GM12873 (cell line): ENCODE results near the gene LONP1.
A peak's percentile ranks its signal among the peaks of the same experiment; 100 is the strongest.

ENCODE experiments used
- TF ChIP-seq, protein P1 (sequence below): IDR thresholded peaks from 2 replicates; pipeline ENCODE4 v1.5.1; 2012; ENCODE audit warnings: low read depth, mild to moderate bottlenecking, moderate library complexity, low read length, control low read depth; ENCODE audit not compliant: insufficient read depth; ENCODE audit errors: missing control alignments

The LONP1 gene

DNA sequence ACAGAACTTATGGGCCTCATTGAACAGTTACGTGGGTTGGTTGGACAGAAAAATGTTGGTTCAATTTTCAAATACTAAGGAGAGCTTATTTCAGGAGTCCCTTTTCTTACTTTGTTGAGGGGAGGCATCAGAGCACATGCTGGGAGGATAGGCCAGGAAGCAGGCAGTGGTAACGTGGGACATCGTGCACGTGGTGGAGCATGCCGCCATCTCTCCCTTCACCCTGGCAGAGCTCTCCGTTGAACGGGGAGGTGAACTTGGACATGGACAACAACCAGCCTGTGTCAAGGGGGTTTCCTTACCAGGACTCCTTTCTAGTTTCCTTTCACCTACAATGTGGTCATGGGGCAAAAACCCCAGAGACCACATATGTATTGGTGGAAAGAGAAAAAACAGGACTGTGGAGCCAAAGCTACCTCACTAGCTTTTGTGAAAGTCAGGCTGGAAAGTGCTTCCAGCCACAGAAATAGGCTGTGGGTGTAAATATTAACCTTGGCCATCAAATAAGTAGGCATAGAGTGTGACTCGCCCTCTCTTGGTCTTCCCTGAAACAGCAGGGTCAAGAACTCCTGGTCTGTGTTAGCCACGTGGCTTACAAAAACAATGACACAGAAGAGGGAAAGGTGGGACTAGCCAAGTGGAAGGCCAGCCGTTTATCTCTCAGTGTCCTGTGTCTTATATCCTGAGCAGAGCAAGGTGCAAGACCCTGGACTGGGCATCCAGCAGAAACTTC is 54.0 kb downstream of the LONP1 start:
- TF ChIP-seq, protein P1, sequence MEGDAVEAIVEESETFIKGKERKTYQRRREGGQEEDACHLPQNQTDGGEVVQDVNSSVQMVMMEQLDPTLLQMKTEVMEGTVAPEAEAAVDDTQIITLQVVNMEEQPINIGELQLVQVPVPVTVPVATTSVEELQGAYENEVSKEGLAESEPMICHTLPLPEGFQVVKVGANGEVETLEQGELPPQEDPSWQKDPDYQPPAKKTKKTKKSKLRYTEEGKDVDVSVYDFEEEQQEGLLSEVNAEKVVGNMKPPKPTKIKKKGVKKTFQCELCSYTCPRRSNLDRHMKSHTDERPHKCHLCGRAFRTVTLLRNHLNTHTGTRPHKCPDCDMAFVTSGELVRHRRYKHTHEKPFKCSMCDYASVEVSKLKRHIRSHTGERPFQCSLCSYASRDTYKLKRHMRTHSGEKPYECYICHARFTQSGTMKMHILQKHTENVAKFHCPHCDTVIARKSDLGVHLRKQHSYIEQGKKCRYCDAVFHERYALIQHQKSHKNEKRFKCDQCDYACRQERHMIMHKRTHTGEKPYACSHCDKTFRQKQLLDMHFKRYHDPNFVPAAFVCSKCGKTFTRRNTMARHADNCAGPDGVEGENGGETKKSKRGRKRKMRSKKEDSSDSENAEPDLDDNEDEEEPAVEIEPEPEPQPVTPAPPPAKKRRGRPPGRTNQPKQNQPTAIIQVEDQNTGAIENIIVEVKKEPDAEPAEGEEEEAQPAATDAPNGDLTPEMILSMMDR: peak; percentile 22

DNA sequence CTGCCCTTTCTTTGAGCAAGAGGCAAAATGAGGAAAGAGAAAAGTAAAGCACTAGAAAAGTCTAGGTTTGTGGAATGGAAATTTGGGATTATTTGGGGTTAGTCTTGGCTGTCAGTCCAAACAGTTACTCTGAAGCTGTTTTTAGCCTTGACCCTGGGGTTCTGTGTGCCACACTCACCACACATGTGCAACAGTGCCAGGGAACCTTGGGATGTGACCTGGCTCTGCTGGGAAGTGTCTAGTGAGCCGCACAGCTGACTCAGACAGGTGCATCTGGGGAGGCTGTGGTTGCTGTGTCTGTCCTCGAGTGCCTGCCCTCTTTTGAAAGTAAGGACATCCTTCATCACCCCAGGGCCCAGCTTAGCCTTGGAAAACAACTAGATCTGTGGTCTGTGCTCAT is 55.4 kb downstream of the LONP1 start:
- TF ChIP-seq, protein P1: no peak

DNA sequence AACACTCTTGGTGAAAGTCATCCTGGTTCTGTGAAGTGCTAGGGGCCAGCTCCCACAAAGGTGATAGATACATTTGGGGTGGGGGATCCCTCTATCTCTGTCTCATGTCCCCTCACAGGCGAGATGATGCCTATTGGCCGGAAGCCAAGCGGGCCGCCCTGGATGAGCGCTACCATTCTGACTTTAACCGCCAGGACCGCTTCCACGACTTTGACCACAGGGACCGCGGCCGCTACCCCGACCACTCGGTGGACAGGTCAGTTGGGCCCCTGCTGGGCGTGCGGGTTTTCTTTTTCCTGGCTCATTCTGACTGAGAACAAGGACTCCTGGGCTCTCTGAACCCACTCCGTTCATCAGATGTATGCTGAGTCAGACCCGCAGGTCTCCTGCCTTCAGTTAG is 56.0 kb downstream of the LONP1 start:
- TF ChIP-seq, protein P1: no peak

DNA sequence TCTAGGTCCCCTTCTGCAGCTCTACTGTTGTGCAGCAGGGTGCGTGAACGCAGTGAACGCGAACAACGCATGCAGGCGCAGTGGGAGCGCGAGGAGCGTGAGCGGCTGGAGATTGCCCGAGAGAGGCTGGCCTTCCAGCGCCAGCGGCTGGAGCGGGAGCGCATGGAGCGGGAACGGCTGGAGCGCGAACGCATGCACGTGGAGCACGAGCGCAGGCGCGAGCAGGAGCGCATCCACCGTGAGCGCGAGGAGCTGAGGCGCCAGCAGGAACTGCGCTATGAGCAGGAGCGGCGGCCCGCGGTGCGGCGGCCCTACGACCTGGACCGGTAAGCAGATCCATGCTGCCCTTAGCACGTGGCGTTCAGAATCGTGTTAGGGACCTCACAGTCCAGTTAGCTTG is 58.5 kb downstream of the LONP1 start:
- TF ChIP-seq, protein P1: no peak

DNA sequence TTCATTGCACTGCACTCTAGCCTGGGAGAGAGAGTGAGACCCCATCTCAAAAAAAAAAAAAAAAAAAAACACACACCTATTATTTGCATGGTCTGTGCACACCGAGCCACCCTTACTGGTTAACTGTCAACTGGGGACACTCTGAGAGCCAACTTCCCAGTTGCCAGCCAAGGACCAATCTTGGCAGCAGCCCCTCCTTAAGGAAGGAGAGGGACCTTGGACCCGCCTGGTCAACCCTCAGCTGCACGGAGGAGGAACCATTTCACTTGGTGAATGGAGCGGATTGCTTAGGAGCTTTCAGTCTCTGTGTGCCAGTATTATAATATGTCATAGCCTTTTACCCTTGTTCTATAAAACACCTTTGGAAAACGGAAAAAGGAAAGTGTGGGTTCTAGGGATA is 64.5 kb downstream of the LONP1 start:
- TF ChIP-seq, protein P1: no peak

DNA sequence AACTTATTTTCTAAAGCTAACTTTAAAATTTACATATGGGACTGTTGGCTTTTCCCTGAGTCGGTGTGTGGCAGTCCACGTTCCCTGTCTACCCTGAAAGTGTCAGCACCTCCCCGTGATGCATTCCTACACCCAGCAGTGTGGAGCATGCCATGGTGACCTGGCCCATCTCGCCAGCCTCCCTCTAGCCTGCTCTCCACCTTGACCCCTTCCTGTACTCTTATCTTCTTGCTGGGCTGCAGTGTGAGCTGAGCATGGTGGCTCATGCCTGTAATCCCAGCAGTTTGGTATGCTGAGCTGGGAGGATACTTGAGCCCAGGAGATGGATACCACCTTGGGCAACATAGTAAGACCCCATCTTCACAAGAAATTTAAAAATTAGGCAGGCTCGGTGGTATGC is 65.0 kb downstream of the LONP1 start:
- TF ChIP-seq, protein P1: no peak

DNA sequence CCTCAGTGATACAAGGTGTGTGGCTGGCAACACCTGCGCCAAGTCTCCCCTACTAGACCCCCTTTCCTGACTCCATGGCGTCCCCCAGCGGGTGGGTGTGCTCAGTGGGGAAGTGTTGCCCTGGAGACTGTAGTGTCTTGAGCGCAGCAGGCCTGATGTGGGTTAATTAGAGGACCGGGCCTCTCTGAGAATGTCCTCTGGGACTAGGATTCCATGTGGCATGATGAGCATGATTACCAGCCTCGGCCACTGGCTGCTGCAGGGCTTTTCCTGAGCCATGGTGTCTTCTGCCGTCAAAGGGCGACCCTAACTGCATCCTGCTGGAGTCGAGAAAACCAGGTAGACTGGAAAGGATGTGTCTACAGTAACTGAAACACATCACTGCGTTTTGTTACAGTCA is 67.7 kb downstream of the LONP1 start:
- TF ChIP-seq, protein P1: no peak

DNA sequence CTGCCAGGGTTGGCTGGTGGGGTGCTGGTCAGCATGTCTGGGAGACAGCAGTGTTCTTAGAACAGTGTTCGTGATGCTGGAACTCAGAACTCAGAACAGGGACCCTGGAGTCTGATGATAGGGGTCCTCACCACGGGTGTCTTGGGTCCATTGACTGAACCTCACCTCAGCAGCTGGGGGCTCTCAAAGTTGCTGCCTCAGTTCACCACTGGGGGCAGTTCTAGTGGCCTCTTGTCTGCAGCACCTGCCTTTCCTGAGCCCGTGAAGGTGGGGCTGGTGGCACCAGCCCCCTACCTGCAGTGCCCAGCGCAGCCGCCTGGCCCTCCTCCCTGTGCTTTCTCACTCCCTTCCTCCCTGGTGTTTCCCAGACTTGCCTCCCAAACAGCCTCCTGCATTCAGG is 68.6 kb downstream of the LONP1 start:
- TF ChIP-seq, protein P1: peak; percentile 27
